Natural killer cell (primary cell): ENCODE results near the gene CFAP300. TPM values are rescaled to one million over a fixed set of nuclear protein-coding genes. Genes with fewer than 3 reads are reported as not detected.

Experiments
- ATAC-seq, 3 donors: fragments of 150-1000 bp in 2 of 3; fragments of 200-7000 bp in 1 of 3; cut with Tn5 transposase; 1 replicate in 1 of 3; 2 replicates in 2 of 3; pipeline ENCODE4 v1.10.0; 2021; ENCODE audit warnings: mild to moderate bottlenecking in 2 of 3, moderate library complexity in 2 of 3
- DNase-seq, 2 donors: peaks; one replicate each; pipeline versions ENCODE4 v3.0.0 to v3.0.0-alpha.2; 2013 to 2021; ENCODE audit warnings: mixed read lengths in 1 of 2
- H3K27ac ChIP-seq: one replicate; pipeline ENCODE4 v1.5.1; 2013; ENCODE audit warnings: mild to moderate bottlenecking, low read length
- H3K27me3 ChIP-seq: one replicate; pipeline ENCODE4 v1.6.1; 2013; ENCODE audit warnings: low read length; ENCODE audit not compliant: control insufficient read depth, insufficient read depth
- H3K36me3 ChIP-seq: one replicate; pipeline ENCODE4 v1.6.1; 2013; ENCODE audit warnings: low read length; ENCODE audit not compliant: control insufficient read depth, insufficient read depth
- H3K4me1 ChIP-seq: one replicate; pipeline ENCODE4 v1.6.1; 2013; ENCODE audit warnings: low read length; ENCODE audit not compliant: control insufficient read depth, insufficient read depth
- H3K4me3 ChIP-seq: one replicate; pipeline ENCODE4 v1.5.1; 2013; ENCODE audit warnings: low read length
- H3K9me3 ChIP-seq: one replicate; pipeline ENCODE4 v1.6.1; 2013; ENCODE audit warnings: low read length; ENCODE audit not compliant: control insufficient read depth, insufficient read depth
- H3K27ac Mint-ChIP-seq, 2 donors: one replicate each; pipeline ENCODE4 v1.8.0; 2022; ENCODE audit warnings: mild to moderate bottlenecking in 2 of 2, mixed read lengths in 2 of 2, moderate library complexity in 1 of 2
- H3K27me3 Mint-ChIP-seq, 2 donors: one replicate each; pipeline ENCODE4 v1.8.0; 2022; ENCODE audit warnings: low read depth in 2 of 2, mixed read lengths in 2 of 2
- H3K36me3 Mint-ChIP-seq: one replicate; pipeline ENCODE4 v1.8.0; 2022; ENCODE audit warnings: mixed read lengths
- H3K4me1 Mint-ChIP-seq, 2 donors: one replicate each; pipeline ENCODE4 v1.8.0; 2022; ENCODE audit warnings: mixed read lengths in 2 of 2
- H3K4me3 Mint-ChIP-seq: one replicate; pipeline ENCODE4 v1.8.0; 2022; ENCODE audit warnings: mild to moderate bottlenecking, moderate library complexity, mixed read lengths
- H3K9me3 Mint-ChIP-seq, 2 donors: one replicate each; pipeline ENCODE4 v1.8.0; 2022; ENCODE audit warnings: mixed read lengths in 2 of 2
- CTCF ChIP-seq: fragments of 200-600 bp; IDR thresholded peaks from one replicate; pipeline ENCODE4 v1.8.0; 2022; ENCODE audit warnings: antibody characterized with exemption
- WGBS: methylation state at CpG from one replicate; pipeline ENCODE4 v1.1.7; 2013; ENCODE audit warnings: missing lambda C conversion rate; ENCODE audit not compliant: insufficient coverage; 5-methylcytosine and 5-hydroxymethylcytosine counted together
- intact Hi-C: fragments of 100-400 bp; cut with micrococcal nuclease; formaldehyde crosslinking; loops from one replicate; pipeline ENCODE4 v1.14.2; 2022
- total RNA-seq, 4 donors: library from RNA; stranded (reverse); fragments of 120-200 nt in 1 of 4; gene quantifications; one replicate each; pipeline versions ENCODE4 v1.2.3 to v1.2.4, GENCODE V29; 2013 to 2022

Gene CFAP300
- total RNA-seq, 3 donors from 2014 or later (not counting 1 experiment from before 2014, with no cell fraction given): not detected

DNA sequence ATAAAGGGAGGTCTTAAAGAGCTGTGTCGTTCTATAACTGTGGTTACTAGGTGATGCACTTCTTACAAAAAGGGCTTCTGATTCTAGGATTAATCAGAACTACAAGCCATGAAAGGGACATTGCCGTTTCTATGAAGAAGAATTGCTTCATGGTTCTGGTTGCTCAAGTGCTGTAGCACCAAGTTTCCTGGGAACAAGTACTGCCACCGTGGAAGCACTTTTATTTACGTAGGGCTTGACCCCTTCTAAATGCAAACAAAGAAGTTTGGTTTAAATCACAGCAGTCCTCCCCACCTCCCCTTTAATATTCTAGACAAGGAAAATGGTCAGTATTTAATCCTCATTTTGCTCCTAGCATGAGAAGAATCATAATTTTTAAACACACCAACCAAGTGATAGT, 72.8 kb downstream of the CFAP300 start:
- no peaks in the 10 kb centered on the region for H3K36me3 ChIP-seq
- H3K4me1 Mint-ChIP-seq: no peaks in the 10 kb centered on the region
- H3K27me3 Mint-ChIP-seq: peaks cover 15 to 33% of the 10 kb centered on the region in 2 donors
- TF ChIP-seq CTCF: no peak
- no peaks in the 10 kb centered on the region for H3K36me3 Mint-ChIP-seq
- H3K27ac ChIP-seq: no peak overlapping the region
- H3K27me3 ChIP-seq: peaks cover 10% of the 10 kb centered on the region
- intact Hi-C loops: no loop called here
- H3K4me1 ChIP-seq: no peaks in the 10 kb centered on the region
- no peak overlapping the region for H3K4me3 Mint-ChIP-seq
- H3K9me3 ChIP-seq: no peaks in the 10 kb centered on the region
- no peak overlapping the region for H3K27ac Mint-ChIP-seq
- 39% methylated on average over 4 of the region's 4 CpGs for WGBS
- no peak overlapping the region for H3K4me3 ChIP-seq
- DNase-seq: no peak
- ATAC-seq: no peak
- H3K9me3 Mint-ChIP-seq: peaks cover 0 to 3% of the 10 kb centered on the region in 2 donors

GRCh38 chr11:102120437-102120973, 73.3 kb downstream of the CFAP300 start:
- 75% methylated on average over 1 of the region's 3 CpGs for WGBS
- H3K4me3 ChIP-seq: no peak overlapping the region
- H3K27me3 ChIP-seq: peaks cover 8% of the 10 kb centered on the region
- H3K4me1 ChIP-seq: no peaks in the 10 kb centered on the region
- ATAC-seq (no peak), DNase-seq (no peak)
- H3K27ac ChIP-seq: no peak overlapping the region
- Mint-ChIP-seq H3K27me3 (peaks cover 10 to 28% of the 10 kb centered on the region in 2 donors), H3K9me3 (peaks cover 0 to 3% of the 10 kb centered on the region in 2 donors), H3K36me3 (no peaks in the 10 kb centered on the region), H3K4me1 (no peaks in the 10 kb centered on the region), H3K4me3 (no peak overlapping the region), H3K27ac (no peak overlapping the region)
- no peaks in the 10 kb centered on the region for H3K9me3 ChIP-seq
- no peak for TF ChIP-seq CTCF
- intact Hi-C loops: no loop called here
- no peaks in the 10 kb centered on the region for H3K36me3 ChIP-seq

DNA sequence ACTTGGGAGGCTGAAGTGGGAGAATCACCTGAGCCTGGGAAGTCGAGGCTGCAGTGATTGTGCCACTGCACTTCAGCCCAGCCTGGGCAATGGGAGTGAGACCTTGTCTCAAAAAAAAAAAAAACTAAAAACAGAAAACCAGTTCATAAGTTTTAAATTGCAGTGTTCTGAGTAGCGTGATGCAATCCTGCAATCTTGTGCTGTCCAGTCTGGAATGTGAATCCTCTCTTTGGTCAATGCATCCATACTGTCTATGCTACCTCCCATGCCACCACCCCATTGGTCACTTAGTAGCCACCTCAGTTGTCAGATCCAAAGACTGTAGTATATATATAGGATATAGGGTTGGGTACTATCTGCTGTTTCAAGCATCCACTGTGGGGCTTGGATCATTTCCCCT, 74.1 kb downstream of the CFAP300 start:
- H3K36me3 Mint-ChIP-seq: no peaks in the 10 kb centered on the region
- intact Hi-C loops: no loop called here
- TF ChIP-seq CTCF: no peak
- H3K9me3 Mint-ChIP-seq: peaks cover under 1 to 3% of the 10 kb centered on the region in 2 donors
- no peaks in the 10 kb centered on the region for H3K4me1 Mint-ChIP-seq
- Histone ChIP-seq H3K27me3 (peaks cover 7% of the 10 kb centered on the region), H3K4me3 (no peak overlapping the region), H3K27ac (no peak overlapping the region), H3K9me3 (no peaks in the 10 kb centered on the region), H3K4me1 (no peaks in the 10 kb centered on the region), H3K36me3 (no peaks in the 10 kb centered on the region)
- peaks cover 8 to 20% of the 10 kb centered on the region in 2 donors for H3K27me3 Mint-ChIP-seq
- no peak overlapping the region for H3K4me3 Mint-ChIP-seq
- ATAC-seq (no peak), DNase-seq (no peak)
- 77% methylated on average over 2 of the region's 2 CpGs for WGBS
- H3K27ac Mint-ChIP-seq: no peak overlapping the region

Other genes starting within 250 kb of the CFAP300 start
- gene CEP126, start 132.4 kb upstream of the CFAP300 start, total RNA-seq: 10 to 100 TPM in 2 of 3 donors, 1 to 10 TPM in 1; 8.5 to 15.7 (median 10.4) TPM
- gene ANGPTL5, start 130.9 kb upstream of the CFAP300 start, total RNA-seq: not detected
- gene YAP1, start 63.0 kb downstream of the CFAP300 start, total RNA-seq: not detected